ENCODE results near the gene PLG.
"Not testable (repeated sequence)": the region's sequence is repeated elsewhere in the genome, so short reads cannot be mapped to it uniquely, and the experiment has no call there.

The PLG gene

GRCh38 chr6:160678230-160678629 lies 23.8 kb upstream of the PLG start:
- TF ChIP-seq CTCF (conservative IDR thresholded peaks at IDR 0.05), result no peak
- no peak overlapping the region for H3K27ac ChIP-seq

GRCh38 chr6:160678744-160679401 lies 23.2 kb upstream of the PLG start:
- TF ChIP-seq CTCF (conservative IDR thresholded peaks at IDR 0.05), result no peak

GRCh38 chr6:160679402-160679769 lies 22.7 kb upstream of the PLG start:
- TF ChIP-seq CTCF (conservative IDR thresholded peaks at IDR 0.05), result no peak

More at GRCh38 chr6:160678744-160679401, 23.2 kb upstream of the PLG start:
- no peak overlapping the region for H3K27ac ChIP-seq

GRCh38 chr6:160685101-160685761 lies 16.8 kb upstream of the PLG start:
- H3K27ac ChIP-seq, result not testable (repeated sequence)

More at GRCh38 chr6:160679402-160679769, 22.7 kb upstream of the PLG start:
- no peak overlapping the region for H3K27ac ChIP-seq

- no peak overlapping the region for H3K27ac ChIP-seq
- TF ChIP-seq CTCF (conservative IDR thresholded peaks at IDR 0.05), result no peak
Observed at GRCh38 chr6:160685762-160686450, 16.1 kb upstream of the PLG start.

- no peak for TF ChIP-seq CTCF (conservative IDR thresholded peaks at IDR 0.05)
Observed at GRCh38 chr6:160690458-160690857, 11.6 kb upstream of the PLG start.

GRCh38 chr6:160691617-160692016 lies 10.4 kb upstream of the PLG start:
- no peak for TF ChIP-seq CTCF (conservative IDR thresholded peaks at IDR 0.05)
- H3K27ac ChIP-seq, result no peak overlapping the region

More at GRCh38 chr6:160690458-160690857, 11.6 kb upstream of the PLG start:
- no peak overlapping the region for H3K27ac ChIP-seq
